ENCODE data around the gene LHFPL3. TPM values are rescaled to one million over a fixed set of nuclear protein-coding genes. Genes with fewer than 3 reads are reported as not detected.

Gene LHFPL3
- total and polyA plus RNA-seq, 2 donors (not counting 1 experiment from before 2014, with no cell fraction given), result not detected

- Histone ChIP-seq H3K36me3 (ENCODE audit: control insufficient read depth, insufficient read depth, low read length) (no peaks in the 10 kb centered on the region), H3K4me1 (ENCODE audit: control insufficient read depth, extremely low read depth, insufficient read depth, low read length) (no peaks in the 10 kb centered on the region), H3K4me2 (ENCODE audit: extremely low read depth, insufficient read depth, low read length) (no peak overlapping the region), H3K9me3 (ENCODE audit: control insufficient read depth, insufficient read depth, low read depth, low read length) (no peaks in the 10 kb centered on the region), H3K27me3 (ENCODE audit: control insufficient read depth, insufficient read depth, low read length) (peaks cover 4% of the 10 kb centered on the region), H3K9ac (ENCODE audit: insufficient read depth, low read length) (no peak overlapping the region), H3K79me2 (ENCODE audit: control insufficient read depth, insufficient read depth, low read length) (no peaks in the 10 kb centered on the region), H4K20me1 (ENCODE audit: control insufficient read depth, extremely low read depth, insufficient read depth, low read length) (no peaks in the 10 kb centered on the region), H2AFZ (ENCODE audit: low read length) (no peak overlapping the region), H3K27ac (ENCODE audit: insufficient read depth, low read length) (no peak overlapping the region), H3K4me3 (replicated peaks in 1 of 4; ENCODE audit: control extremely low read depth in 1 of 4, insufficient read depth in 1 of 4, low read depth in 3 of 4, low read length in 4 of 4) (no peak overlapping the region)
- DNase-seq (ENCODE audit: low read depth in 2 of 2), result peak in 1 of 2 donors; percentile 7
- no peak for TF ChIP-seq CTCF (conservative IDR thresholded peaks at IDR 0.05 in 1 of 2, IDR thresholded peaks at IDR 0.05 in 1 of 2; ENCODE audit: low read depth in 1 of 2, low read length in 2 of 2)
- no peak for TF ChIP-seq EZH2 (IDR thresholded peaks at IDR 0.05; ENCODE audit: low read length, missing control alignments)
Measured at GRCh38 chr7:104883248-104883717, 554.9 kb downstream of the LHFPL3 start.

- peak; percentile 71 to 79 for DNase-seq (ENCODE audit: low read depth in 2 of 2)
- TF ChIP-seq EZH2 (IDR thresholded peaks at IDR 0.05; ENCODE audit: low read length, missing control alignments), result no peak
- TF ChIP-seq CTCF (conservative IDR thresholded peaks at IDR 0.05 in 1 of 2, IDR thresholded peaks at IDR 0.05 in 1 of 2; ENCODE audit: low read depth in 1 of 2, low read length in 2 of 2), result peak; percentile 91 to 96
- Histone ChIP-seq H4K20me1 (ENCODE audit: control insufficient read depth, extremely low read depth, insufficient read depth, low read length) (no peaks in the 10 kb centered on the region), H3K4me3 (replicated peaks in 1 of 4; ENCODE audit: control extremely low read depth in 1 of 4, insufficient read depth in 1 of 4, low read depth in 3 of 4, low read length in 4 of 4) (no peak overlapping the region), H3K9ac (ENCODE audit: insufficient read depth, low read length) (no peak overlapping the region), H3K36me3 (ENCODE audit: control insufficient read depth, insufficient read depth, low read length) (no peaks in the 10 kb centered on the region), H3K9me3 (ENCODE audit: control insufficient read depth, insufficient read depth, low read depth, low read length) (no peaks in the 10 kb centered on the region), H3K79me2 (ENCODE audit: control insufficient read depth, insufficient read depth, low read length) (no peaks in the 10 kb centered on the region), H3K4me1 (ENCODE audit: control insufficient read depth, extremely low read depth, insufficient read depth, low read length) (no peaks in the 10 kb centered on the region), H3K27ac (ENCODE audit: insufficient read depth, low read length) (no peak overlapping the region), H3K27me3 (ENCODE audit: control insufficient read depth, insufficient read depth, low read length) (peaks cover 4% of the 10 kb centered on the region), H2AFZ (ENCODE audit: low read length) (peak overlapping the region; percentile 50), H3K4me2 (ENCODE audit: extremely low read depth, insufficient read depth, low read length) (peak overlapping the region; percentile 35)
Measured at GRCh38 chr7:104883718-104884452, 555.5 kb downstream of the LHFPL3 start.

GRCh38 chr7:104886651-104887050 lies 558.2 kb downstream of the LHFPL3 start:
- Histone ChIP-seq H3K27me3 (ENCODE audit: control insufficient read depth, insufficient read depth, low read length) (peaks cover 6% of the 10 kb centered on the region), H2AFZ (ENCODE audit: low read length) (no peak overlapping the region), H3K4me2 (ENCODE audit: extremely low read depth, insufficient read depth, low read length) (no peak overlapping the region), H3K4me1 (ENCODE audit: control insufficient read depth, extremely low read depth, insufficient read depth, low read length) (no peaks in the 10 kb centered on the region), H3K9me3 (ENCODE audit: control insufficient read depth, insufficient read depth, low read depth, low read length) (no peaks in the 10 kb centered on the region), H3K79me2 (ENCODE audit: control insufficient read depth, insufficient read depth, low read length) (no peaks in the 10 kb centered on the region), H3K9ac (ENCODE audit: insufficient read depth, low read length) (no peak overlapping the region), H4K20me1 (ENCODE audit: control insufficient read depth, extremely low read depth, insufficient read depth, low read length) (no peaks in the 10 kb centered on the region), H3K27ac (ENCODE audit: insufficient read depth, low read length) (no peak overlapping the region), H3K4me3 (replicated peaks in 1 of 4; ENCODE audit: control extremely low read depth in 1 of 4, insufficient read depth in 1 of 4, low read depth in 3 of 4, low read length in 4 of 4) (no peak overlapping the region), H3K36me3 (ENCODE audit: control insufficient read depth, insufficient read depth, low read length) (no peaks in the 10 kb centered on the region)
- no peak for DNase-seq (ENCODE audit: low read depth in 2 of 2)
- TF ChIP-seq CTCF (conservative IDR thresholded peaks at IDR 0.05 in 1 of 2, IDR thresholded peaks at IDR 0.05 in 1 of 2; ENCODE audit: low read depth in 1 of 2, low read length in 2 of 2) (no peak), EZH2 (IDR thresholded peaks at IDR 0.05; ENCODE audit: low read length, missing control alignments) (no peak)

Measured in fibroblast of lung (primary cell).